Breast epithelium (tissue), 4 donors: ENCODE results near the gene DBP. TPM values are rescaled to one million over a fixed set of nuclear protein-coding genes. Genes with fewer than 3 reads are reported as not detected.
"Not testable (repeated sequence)": the region's sequence is repeated elsewhere in the genome, so short reads cannot be mapped to it uniquely, and the experiment has no call there.

Source experiments
- DNase-seq, 2 donors: peaks; one replicate each; pipeline ENCODE4 v3.0.0-alpha.2; 2019; ENCODE audit warnings: low spot score in 2 of 2
- H3K27ac ChIP-seq, 2 donors: fragments of 200-600 bp; sonication (generic) in 1 of 2; one replicate each; pipeline ENCODE4 v1.5.1; 2016 to 2019; ENCODE audit warnings: mild to moderate bottlenecking in 1 of 2
- H3K27me3 ChIP-seq, 2 donors: fragments of 200-600 bp; sonication (generic) in 1 of 2; one replicate each; pipeline versions ENCODE4 v1.5.1 to v1.6.0; 2017 to 2019; ENCODE audit warnings: control low read depth in 1 of 2, mild to moderate bottlenecking in 1 of 2
- H3K36me3 ChIP-seq: fragments of 200-600 bp; one replicate; pipeline ENCODE4 v1.5.1; 2019
- H3K4me1 ChIP-seq, 2 donors: fragments of 200-600 bp; sonication (generic); one replicate each; pipeline ENCODE4 v1.5.1; 2016 to 2019; ENCODE audit warnings: control low read depth in 1 of 2
- H3K4me3 ChIP-seq, 3 donors: fragments of 200-600 bp; sonication (generic); 1 replicate in 2 of 3; 2 replicates in 1 of 3; pipeline ENCODE4 v1.5.1; 2016 to 2019; ENCODE audit warnings: mild to moderate bottlenecking in 3 of 3, moderate library complexity in 2 of 3
- H3K9me3 ChIP-seq, 2 donors: fragments of 200-600 bp; sonication (generic) in 1 of 2; one replicate each; pipeline ENCODE4 v1.5.1; 2016 to 2019; ENCODE audit warnings: control low read depth in 1 of 2
- CTCF ChIP-seq, 3 donors: fragments of 450-650 bp; IDR thresholded peaks; one replicate each; pipeline ENCODE4 v1.5.1; 2016 to 2017; ENCODE audit warnings: antibody characterized with exemption in 3 of 3, mild to moderate bottlenecking in 3 of 3, moderate library complexity in 3 of 3
- POLR2A ChIP-seq: fragments of 450-650 bp; IDR thresholded peaks from one replicate; pipeline ENCODE4 v1.6.1; 2016; ENCODE audit warnings: antibody characterized with exemption, mild to moderate bottlenecking, moderate library complexity
- POLR2AphosphoS5 ChIP-seq, 3 donors: sonication (generic); formaldehyde crosslinking; IDR thresholded peaks; one replicate each; pipeline ENCODE4 v1.6.1; 2017; ENCODE audit warnings: antibody characterized with exemption in 3 of 3
- intact Hi-C: fragments of 100-400 bp; cut with DNase I; formaldehyde crosslinking; loops from one replicate; pipeline ENCODE4 v1.15.1; 2023; ENCODE audit warnings: low total_unique reads
- total RNA-seq, 3 donors: library from RNA; depleted of rRNA; stranded (reverse); fragments of >200 nt; gene quantifications; one replicate each; pipeline ENCODE4 v1.1.0, GENCODE V29; 2016

DBP gene
- total RNA-seq, 3 donors from 2014 or later: 3.9 to 10.8 (median 5.0) TPM

- H3K27me3 ChIP-seq: no peaks in the 10 kb centered on the region
- H3K4me1 ChIP-seq: no peaks in the 10 kb centered on the region
- no peak overlapping the region for H3K4me3 ChIP-seq
- intact Hi-C loops: no loop called here
- no peak for DNase-seq
- no peaks in the 10 kb centered on the region for H3K36me3 ChIP-seq
- H3K27ac ChIP-seq: no peak overlapping the region
- no peaks in the 10 kb centered on the region for H3K9me3 ChIP-seq
- TF ChIP-seq POLR2A (no peak), POLR2AphosphoS5 (IDR thresholded peaks at IDR 0.05) (no peak), CTCF (IDR thresholded peaks at IDR 0.05) (no peak)
These were observed 43.9 kb upstream of the DBP start for GRCh38 chr19:48681127-48681470.

GRCh38 chr19:48680436-48681126, 43.4 kb upstream of the DBP start:
- H3K36me3 ChIP-seq: no peaks in the 10 kb centered on the region
- no peak for TF ChIP-seq POLR2AphosphoS5 (IDR thresholded peaks at IDR 0.05)
- TF ChIP-seq POLR2A: no peak
- TF ChIP-seq CTCF (IDR thresholded peaks at IDR 0.05): no peak
- DNase-seq: no peak
- intact Hi-C loops: no loop called here
- H3K27me3 ChIP-seq: no peaks in the 10 kb centered on the region
- no peak overlapping the region for H3K27ac ChIP-seq
- no peaks in the 10 kb centered on the region for H3K9me3 ChIP-seq
- no peak overlapping the region for H3K4me3 ChIP-seq
- peaks cover 0 to 2% of the 10 kb centered on the region in 2 donors for H3K4me1 ChIP-seq

GRCh38 chr19:48680006-48680405, 42.8 kb upstream of the DBP start:
- intact Hi-C loops, H3K9me3 ChIP-seq, H3K36me3 ChIP-seq, DNase-seq, H3K4me3 ChIP-seq, H3K4me1 ChIP-seq, H3K27ac ChIP-seq, H3K27me3 ChIP-seq: not testable (repeated sequence)

GRCh38 chr19:48678201-48678600, 41.0 kb upstream of the DBP start:
- no peak for DNase-seq
- peaks cover 0 to 7% of the 10 kb centered on the region in 2 donors for H3K4me1 ChIP-seq
- H3K36me3 ChIP-seq: no peaks in the 10 kb centered on the region
- no peaks in the 10 kb centered on the region for H3K27me3 ChIP-seq
- no peak overlapping the region for H3K27ac ChIP-seq
- H3K9me3 ChIP-seq: no peaks in the 10 kb centered on the region
- TF ChIP-seq POLR2A (no peak), POLR2AphosphoS5 (IDR thresholded peaks at IDR 0.05) (no peak), CTCF (IDR thresholded peaks at IDR 0.05) (no peak)
- H3K4me3 ChIP-seq: no peak overlapping the region
- intact Hi-C loops: no loop called here

GRCh38 chr19:48676887-48677286, 39.7 kb upstream of the DBP start:
- intact Hi-C loops: no loop called here
- Histone ChIP-seq H3K27ac (peak overlapping the region; percentile 78 to 88), H3K4me1 (peaks cover 0 to 7% of the 10 kb centered on the region in 2 donors), H3K36me3 (no peaks in the 10 kb centered on the region), H3K4me3 (no peak overlapping the region), H3K9me3 (no peaks in the 10 kb centered on the region), H3K27me3 (no peaks in the 10 kb centered on the region)
- TF ChIP-seq POLR2AphosphoS5 (IDR thresholded peaks at IDR 0.05) (no peak), POLR2A (no peak), CTCF (IDR thresholded peaks at IDR 0.05) (no peak)
- DNase-seq: peak in 1 of 2 donors; percentile 84

- Histone ChIP-seq H3K27ac (peak overlapping the region; percentile 78 to 88), H3K4me3 (no peak overlapping the region), H3K36me3 (no peaks in the 10 kb centered on the region), H3K4me1 (peaks cover 0 to 7% of the 10 kb centered on the region in 2 donors), H3K9me3 (no peaks in the 10 kb centered on the region), H3K27me3 (no peaks in the 10 kb centered on the region)
- TF ChIP-seq POLR2A (no peak), CTCF (IDR thresholded peaks at IDR 0.05) (no peak), POLR2AphosphoS5 (IDR thresholded peaks at IDR 0.05) (no peak)
- no peak for DNase-seq
- intact Hi-C loops: no loop called here
These were observed 39.3 kb upstream of the DBP start for GRCh38 chr19:48676487-48676886.
